HG03439 (cell line): ENCODE results near the gene AUNIP.

Experiments used
- ATAC-seq: cut with Tn5 transposase; IDR thresholded peaks from one replicate; pipeline ENCODE4 v1.9.1; 2021; ENCODE audit warnings: mild to moderate bottlenecking, moderate library complexity; ENCODE audit not compliant: unreplicated experiment

The AUNIP gene

GRCh38 chr1:25797939-25798338, 61.3 kb downstream of the AUNIP start:
- no peak for ATAC-seq

GRCh38 chr1:25796811-25797458, 62.3 kb downstream of the AUNIP start:
- no peak for ATAC-seq

- no peak for ATAC-seq
These were observed 63.1 kb downstream of the AUNIP start for GRCh38 chr1:25795946-25796810.

- no peak for ATAC-seq
These were observed 64.0 kb downstream of the AUNIP start for GRCh38 chr1:25795211-25795610.

- no peak for ATAC-seq
These were observed 64.9 kb downstream of the AUNIP start for GRCh38 chr1:25794325-25794724.

- no peak for ATAC-seq
These were observed 65.6 kb downstream of the AUNIP start for GRCh38 chr1:25793585-25794170.

GRCh38 chr1:25792115-25792514, 67.1 kb downstream of the AUNIP start:
- ATAC-seq: no peak

- ATAC-seq: no peak
These were observed 68.8 kb downstream of the AUNIP start for GRCh38 chr1:25790472-25790871.

GRCh38 chr1:25787760-25788166, 71.5 kb downstream of the AUNIP start:
- ATAC-seq: no peak

- no peak for ATAC-seq
These were observed 72.1 kb downstream of the AUNIP start for GRCh38 chr1:25786887-25787759.

GRCh38 chr1:25785333-25786067, 73.8 kb downstream of the AUNIP start:
- ATAC-seq: no peak

- no peak for ATAC-seq
These were observed 74.6 kb downstream of the AUNIP start for GRCh38 chr1:25784575-25785051.
